HepG2 (cell line): Measurements from ENCODE around the gene ZNF670. TPM values are rescaled to one million over a fixed set of nuclear protein-coding genes. Genes with fewer than 3 reads are reported as not detected.

Experiments used
- ATAC-seq: fragments of 200-7000 bp; cut with Tn5 transposase; 3 replicates; pipeline ENCODE4 v1.9.1; 2020; ENCODE audit warnings: mild to moderate bottlenecking, moderate library complexity
- BruUV-seq: library from RNA; stranded (reverse); fragments of 400-500 nt; replicated peaks from 2 replicates; lab custom pipeline; 2021; lab: Mats Ljungman, UMichigan
- CTCF ChIA-PET: fragments of 300-600 bp; formaldehyde crosslinking; extraction: SDS; loops from one replicate; lab custom pipeline; 2021; ENCODE audit warnings: low total read pairs, inconsistent platforms, low intra/inter-chr PET ratio; lab: Yijun Ruan, JAX
- POLR2A ChIA-PET: fragments of 350-600 bp; sonication (Branson Sonifier 250); formaldehyde crosslinking; loops from one replicate; lab custom pipeline; 2020; ENCODE audit warnings: antibody characterized with exemption, inconsistent platforms; lab: Yijun Ruan, JAX
- DNase-seq: peaks from one replicate; pipeline ENCODE4 v3.0.0-alpha.2; 2015; ENCODE audit warnings: low spot score
- FAIRE-seq: peaks from 3 replicates; lab custom pipeline; 2011; peaks lifted over from hg19 to GRCh38; lab: Jason Lieb, UNC
- H2AFZ ChIP-seq: one replicate; pipeline ENCODE4 v1.6.1; 2011; ENCODE audit warnings: low read length, inconsistent platforms
- H3K27ac ChIP-seq: fragments of 300-600 bp; 3 replicates; pipeline ENCODE4 v1.8.0; 2011; ENCODE audit warnings: mixed run types, mild to moderate bottlenecking, mixed read lengths, low read length, inconsistent platforms; ENCODE audit not compliant: insufficient read depth; ENCODE audit errors: extremely low read length
- H3K27me3 ChIP-seq, 2 experiments: fragments of 200-600 bp in 1 of 2; 2 replicates in 1 of 2; 3 replicates in 1 of 2; pipeline versions ENCODE4 v1.6.0 to v1.8.0; 2011; ENCODE audit warnings: low read length in 2 of 2, mild to moderate bottlenecking in 2 of 2, moderate library complexity in 2 of 2, inconsistent platforms in 1 of 2; ENCODE audit not compliant: insufficient read depth in 2 of 2, control insufficient read depth in 1 of 2
- H3K36me3 ChIP-seq, 2 experiments: fragments of 200-600 bp in 1 of 2; replicated peaks in 1 of 2; 2 replicates in 1 of 2; 3 replicates in 1 of 2; pipeline versions ENCODE4 v1.5.1 to v1.8.0; 2011; ENCODE audit warnings: low read length in 2 of 2, inconsistent platforms in 1 of 2; ENCODE audit not compliant: insufficient read depth in 2 of 2, control insufficient read depth in 1 of 2
- H3K4me1 ChIP-seq: 2 replicates; pipeline ENCODE4 v1.5.1; 2012; ENCODE audit warnings: low read length, inconsistent platforms; ENCODE audit not compliant: insufficient read depth
- H3K4me2 ChIP-seq: 2 replicates; pipeline ENCODE4 v1.6.0; 2011; ENCODE audit warnings: low read depth, low read length, inconsistent platforms
- H3K4me3 ChIP-seq, 3 experiments: fragments of 200-600 bp in 1 of 3; sonication (generic), shearing (Covaris generic) in 1 of 3; replicated peaks in 1 of 3; 2 replicates each; pipeline ENCODE4 v1.5.1; 2011 to 2016; ENCODE audit warnings: low read length in 3 of 3, inconsistent platforms in 2 of 3, low read depth in 2 of 3, mild to moderate bottlenecking in 2 of 3, control low read depth in 1 of 3, mixed read lengths in 1 of 3; ENCODE audit not compliant: insufficient read depth in 1 of 3
- H3K79me2 ChIP-seq: one replicate; pipeline ENCODE4 v1.6.1; 2011; ENCODE audit warnings: low read length, inconsistent platforms; ENCODE audit not compliant: insufficient read depth
- H3K9ac ChIP-seq: 2 replicates; pipeline ENCODE4 v1.6.0; 2011; ENCODE audit warnings: mild to moderate bottlenecking, low read depth, low read length, inconsistent platforms; ENCODE audit not compliant: insufficient read depth
- H3K9me3 ChIP-seq: 2 replicates; pipeline ENCODE4 v1.5.1; 2012; ENCODE audit warnings: mild to moderate bottlenecking, low read length
- H4K20me1 ChIP-seq: 2 replicates; pipeline ENCODE4 v1.6.0; 2011; ENCODE audit warnings: inconsistent platforms, mild to moderate bottlenecking, low read length, moderate library complexity; ENCODE audit not compliant: insufficient read depth
- ERF ChIP-seq: IDR thresholded peaks from 2 replicates; pipeline ENCODE4 v1.6.1; 2018; ENCODE audit warnings: missing biosample characterization, missing genetic modification reagents
- ETV5 ChIP-seq: IDR thresholded peaks from 2 replicates; pipeline ENCODE4 v1.6.1; 2018; ENCODE audit warnings: missing biosample characterization, missing genetic modification reagents, inconsistent platforms, borderline replicate concordance
- HNF1A ChIP-seq, 2 experiments: sonication (generic) in 1 of 2; formaldehyde crosslinking in 1 of 2; IDR thresholded peaks; 2 replicates each; pipeline versions ENCODE4 v1.4.0 to v1.6.1; 2016 to 2020; ENCODE audit warnings: borderline replicate concordance in 1 of 2, low read depth in 1 of 2, mild to moderate bottlenecking in 1 of 2, missing genetic modification reagents in 1 of 2
- NFIB ChIP-seq: sonication (generic); formaldehyde crosslinking; IDR thresholded peaks from 2 replicates; pipeline ENCODE4 v1.9.0; 2021; ENCODE audit warnings: missing genetic modification reagents, mild to moderate bottlenecking, borderline replicate concordance
- NFYB ChIP-seq: sonication (generic); formaldehyde crosslinking; IDR thresholded peaks from 2 replicates; pipeline ENCODE4 v1.4.0; 2020; ENCODE audit warnings: missing genetic modification reagents
- PAF1 ChIP-seq: IDR thresholded peaks from 2 replicates; pipeline ENCODE4 v1.6.1; 2016; ENCODE audit warnings: missing genetic modification reagents, missing compliant biosample characterization
- SALL2 ChIP-seq: sonication (generic); formaldehyde crosslinking; IDR thresholded peaks from 2 replicates; pipeline ENCODE4 v1.8.1; 2023; ENCODE audit warnings: mild to moderate bottlenecking, missing genetic modification reagents, inconsistent platforms
- SOX13 ChIP-seq, 3 experiments: fragments of 450-650 bp in 1 of 3; sonication (generic) in 1 of 3; formaldehyde crosslinking in 1 of 3; IDR thresholded peaks in 2 of 3; conservative IDR thresholded peaks in 1 of 3; 2 replicates each; pipeline versions ENCODE4 v1.5.0 to v1.6.1; 2016 to 2020; ENCODE audit warnings: antibody characterized with exemption in 1 of 3, mild to moderate bottlenecking in 1 of 3, missing compliant biosample characterization in 1 of 3, missing genetic modification reagents in 1 of 3, moderate library complexity in 1 of 3
- SRSF9 ChIP-seq: fragments of 200-400 bp; formaldehyde crosslinking; IDR thresholded peaks from 2 replicates; pipeline ENCODE4 v1.6.1; 2018; ENCODE audit warnings: borderline replicate concordance, mild to moderate bottlenecking, low read depth, low read length; ENCODE audit not compliant: insufficient read depth, poor library complexity, severe bottlenecking
- TBP ChIP-seq: sonication (generic); formaldehyde crosslinking; IDR thresholded peaks from 2 replicates; pipeline ENCODE4 v1.5.0; 2020; ENCODE audit warnings: missing genetic modification reagents
- ZNF260 ChIP-seq: sonication (generic); formaldehyde crosslinking; IDR thresholded peaks from 2 replicates; pipeline ENCODE4 v1.4.0; 2020; ENCODE audit warnings: missing genetic modification reagents, low read depth, mild to moderate bottlenecking, borderline replicate concordance
- ZNF263 ChIP-seq: sonication (generic); formaldehyde crosslinking; IDR thresholded peaks from 2 replicates; pipeline ENCODE4 v1.4.0; 2020; ENCODE audit warnings: missing genetic modification reagents
- ZNF512 ChIP-seq: sonication (generic); formaldehyde crosslinking; IDR thresholded peaks from 2 replicates; pipeline ENCODE4 v1.4.0; 2020; ENCODE audit warnings: mild to moderate bottlenecking, missing genetic modification reagents
- ZNF710 ChIP-seq: sonication (generic); formaldehyde crosslinking; IDR thresholded peaks from 2 replicates; pipeline ENCODE4 v1.5.0; 2020; ENCODE audit warnings: mild to moderate bottlenecking, missing genetic modification reagents, borderline replicate concordance
- ZNF878 ChIP-seq: sonication (generic); formaldehyde crosslinking; IDR thresholded peaks from 2 replicates; pipeline ENCODE4 v1.8.1; 2023; ENCODE audit warnings: mild to moderate bottlenecking, missing genetic modification reagents, moderate library complexity
- WGBS: methylation state at CpG from one replicate; pipeline ENCODE4 v1.1.6; 2017; ENCODE audit warnings: low lambda C conversion rate; 5-methylcytosine and 5-hydroxymethylcytosine counted together
- in situ Hi-C: cut with HindIII; loops from 2 replicates; pipeline ENCODE4 v1.10.0; 2017; ENCODE audit warnings: low pct_unique_long_range_greater_than_20kb; ENCODE audit not compliant: extremely low pct_ligation_motif_present
- intact Hi-C: fragments of 100-400 bp; cut with micrococcal nuclease; formaldehyde crosslinking; loops from one replicate; pipeline ENCODE4 v1.10.0; 2022; ENCODE audit not compliant: unreplicated experiment
- polyA plus RNA-seq, 8 experiments: library from polyadenylated mRNA; depleted of rRNA in 3 of 8; stranded (reverse) in 7 of 8; unstranded in 1 of 8; fragments of >200 nt; fragmentation: Illumina TruSeq in 4 of 8; extraction: Trizol in 4 of 8; gene quantifications; 2 replicates each; pipeline versions ENCODE4 v1.2.1 to v1.2.3, GENCODE V29; 2011 to 2016; ENCODE audit warnings: low read depth in 4 of 8, missing spikeins in 1 of 8, mixed read lengths in 1 of 8; ENCODE audit not compliant: insufficient read depth in 1 of 8
- total RNA-seq, 5 experiments: library from RNA; depleted of rRNA; stranded (reverse); fragments of >200 nt; fragmentation: Illumina TruSeq; extraction: Trizol; gene quantifications; 2 replicates each; pipeline ENCODE4 v1.2.3, GENCODE V29; 2016; ENCODE audit warnings: low read depth in 1 of 5

The ZNF670 gene
- total and polyA plus RNA-seq, 2 of the 13 experiments (the other 11 are each of a cell fraction or from before 2014, with no cell fraction given) = 4.2 to 10.9 TPM

GRCh38 chr1:247077876-247078257 is 744 bp downstream of the ZNF670 start (continued):
- TF ChIP-seq HNF1A (IDR thresholded peaks at IDR 0.05; ENCODE audit: low read depth) = peak; percentile 44; the same call in 1 of the 2 replicates
- TF ChIP-seq HNF1A (CRISPR knock-in tag; IDR thresholded peaks at IDR 0.05; ENCODE audit: borderline replicate concordance) = no peak
- no peak for TF ChIP-seq ZNF260
- no peak for TF ChIP-seq NFIB (CRISPR knock-in tag)
- no peak for TF ChIP-seq ZNF263 (CRISPR knock-in tag)
- no peak for TF ChIP-seq NFYB (CRISPR knock-in tag)
- no peak for TF ChIP-seq ERF (CRISPR knock-in tag)
- no peak for TF ChIP-seq PAF1

- no peak overlapping the region for H2AFZ ChIP-seq
- CTCF ChIA-PET = no interaction called here
- peak overlapping the region; percentile 36 to 86 (median 82); a peak in 5 of 6 replicates for H3K4me3 ChIP-seq
- no peaks in the 10 kb centered on the region; a peak in 1 of 5 replicates for H3K27me3 ChIP-seq
- FAIRE-seq = no peak
- intact Hi-C loops = loop anchor here (2.0 kb wide), 1 partner anchor 68 kb away; the partner anchor contains the start of gene ZNF695
- BruUV-seq = no TSS peak
- H3K36me3 ChIP-seq = no peaks in the 10 kb centered on the region
- in situ Hi-C loops = no loop called here
- no peak for DNase-seq
- 35% methylated on average over 3 of the region's 3 CpGs for WGBS
- peaks cover 59% of the 10 kb centered on the region for H3K79me2 ChIP-seq
- peak overlapping the region; percentile 90 for H3K27ac ChIP-seq
- H4K20me1 ChIP-seq = peaks cover 10% of the 10 kb centered on the region
- H3K9me3 ChIP-seq = no peaks in the 10 kb centered on the region
- peak overlapping the region; percentile 87 for H3K9ac ChIP-seq
- POLR2A ChIA-PET = no interaction called here
- no peak for ATAC-seq
- H3K4me2 ChIP-seq = peak overlapping the region; percentile 63
- H3K4me1 ChIP-seq = peaks cover 43% of the 10 kb centered on the region
- TF ChIP-seq SALL2 (CRISPR knock-in tag) = no peak
- no peak for TF ChIP-seq ZNF710 (CRISPR knock-in tag)
- no peak for TF ChIP-seq ZNF512 (CRISPR knock-in tag)
- no peak for TF ChIP-seq ZNF878 (CRISPR knock-in tag)
- TF ChIP-seq TBP = no peak
- TF ChIP-seq SOX13 (IDR thresholded peaks at IDR 0.05) = no peak
- TF ChIP-seq SOX13 (CRISPR knock-in tag; conservative IDR thresholded peaks at IDR 0.05 in 1 of 2, IDR thresholded peaks at IDR 0.05 in 1 of 2) = no peak
- TF ChIP-seq SRSF9 = no peak
- no peak for TF ChIP-seq ETV5 (CRISPR knock-in tag)
These were observed 1.4 kb downstream of the ZNF670 start for GRCh38 chr1:247077213-247077612.
